ENCODE measurements around the gene EHD4.

The EHD4 gene

GRCh38 chr15:41955100-41955499 is 17.3 kb downstream of the EHD4 start:
- no peak for DNase-seq

GRCh38 chr15:41954036-41954435 is 18.3 kb downstream of the EHD4 start:
- DNase-seq = no peak

GRCh38 chr15:41952013-41952563 is 20.3 kb downstream of the EHD4 start:
- DNase-seq = no peak

GRCh38 chr15:41951571-41951970 is 20.8 kb downstream of the EHD4 start:
- DNase-seq = no peak

GRCh38 chr15:41950489-41950888 is 21.9 kb downstream of the EHD4 start:
- DNase-seq = no peak

- no peak for DNase-seq
Measured at GRCh38 chr15:41950127-41950483, 22.3 kb downstream of the EHD4 start.

GRCh38 chr15:41949401-41950126 is 22.8 kb downstream of the EHD4 start:
- DNase-seq = no peak

GRCh38 chr15:41948490-41948889 is 23.9 kb downstream of the EHD4 start:
- DNase-seq = no peak

- DNase-seq = no peak
Measured at GRCh38 chr15:41946970-41947369, 25.4 kb downstream of the EHD4 start.

- DNase-seq = no peak
Measured at GRCh38 chr15:41945731-41946130, 26.6 kb downstream of the EHD4 start.

GRCh38 chr15:41945221-41945620 is 27.1 kb downstream of the EHD4 start:
- no peak for DNase-seq

- peak; percentile 96 for DNase-seq
Measured at GRCh38 chr15:41944313-41944940, 27.9 kb downstream of the EHD4 start.

- no peak for DNase-seq
Measured at GRCh38 chr15:41943543-41944312, 28.6 kb downstream of the EHD4 start.

- DNase-seq = no peak
Measured at GRCh38 chr15:41942886-41943285, 29.5 kb downstream of the EHD4 start.

- DNase-seq = no peak
Measured at GRCh38 chr15:41941644-41942415, 30.5 kb downstream of the EHD4 start.

GRCh38 chr15:41940441-41940857 is 31.9 kb downstream of the EHD4 start:
- peak; percentile 93 for DNase-seq

GRCh38 chr15:41939986-41940385 is 32.4 kb downstream of the EHD4 start:
- no peak for DNase-seq

GRCh38 chr15:41937568-41937923 is 34.8 kb downstream of the EHD4 start:
- DNase-seq = no peak

- peak; percentile 42 for DNase-seq
Measured at GRCh38 chr15:41936649-41937567, 35.4 kb downstream of the EHD4 start.

- DNase-seq = no peak
Measured at GRCh38 chr15:41936155-41936554, 36.2 kb downstream of the EHD4 start.

- no peak for DNase-seq
Measured at GRCh38 chr15:41935566-41936020, 36.8 kb downstream of the EHD4 start.

GRCh38 chr15:41934843-41935242 is 37.5 kb downstream of the EHD4 start:
- peak; percentile 37 for DNase-seq

Data from fibroblast of skin of right biceps (primary cell).